ENCODE results near the gene NFASC.

DNA sequence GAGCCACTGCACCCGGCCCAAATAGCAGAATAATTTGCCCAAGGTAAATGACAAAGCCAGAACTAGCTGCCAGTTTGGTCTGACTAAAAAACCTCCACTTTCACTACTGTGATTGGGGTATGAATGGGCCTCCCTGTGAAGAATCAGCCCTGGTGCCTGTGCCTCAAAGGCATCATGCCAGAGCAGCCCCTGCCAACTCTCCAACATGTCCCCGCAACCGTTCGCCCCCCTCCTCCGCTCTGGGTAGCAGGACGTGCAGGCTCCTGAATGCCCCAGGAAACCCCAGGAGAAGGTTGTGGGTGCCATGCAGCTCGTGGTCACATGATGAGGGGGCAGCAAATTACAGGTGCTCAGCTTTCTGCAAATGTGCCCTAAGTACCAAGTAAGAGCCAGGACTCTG is 157.7 kb downstream of the NFASC start:
- TF ChIP-seq, protein P1, sequence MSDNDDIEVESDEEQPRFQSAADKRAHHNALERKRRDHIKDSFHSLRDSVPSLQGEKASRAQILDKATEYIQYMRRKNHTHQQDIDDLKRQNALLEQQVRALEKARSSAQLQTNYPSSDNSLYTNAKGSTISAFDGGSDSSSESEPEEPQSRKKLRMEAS (IDR thresholded peaks at IDR 0.05): no peak
- TF ChIP-seq, protein P2, sequence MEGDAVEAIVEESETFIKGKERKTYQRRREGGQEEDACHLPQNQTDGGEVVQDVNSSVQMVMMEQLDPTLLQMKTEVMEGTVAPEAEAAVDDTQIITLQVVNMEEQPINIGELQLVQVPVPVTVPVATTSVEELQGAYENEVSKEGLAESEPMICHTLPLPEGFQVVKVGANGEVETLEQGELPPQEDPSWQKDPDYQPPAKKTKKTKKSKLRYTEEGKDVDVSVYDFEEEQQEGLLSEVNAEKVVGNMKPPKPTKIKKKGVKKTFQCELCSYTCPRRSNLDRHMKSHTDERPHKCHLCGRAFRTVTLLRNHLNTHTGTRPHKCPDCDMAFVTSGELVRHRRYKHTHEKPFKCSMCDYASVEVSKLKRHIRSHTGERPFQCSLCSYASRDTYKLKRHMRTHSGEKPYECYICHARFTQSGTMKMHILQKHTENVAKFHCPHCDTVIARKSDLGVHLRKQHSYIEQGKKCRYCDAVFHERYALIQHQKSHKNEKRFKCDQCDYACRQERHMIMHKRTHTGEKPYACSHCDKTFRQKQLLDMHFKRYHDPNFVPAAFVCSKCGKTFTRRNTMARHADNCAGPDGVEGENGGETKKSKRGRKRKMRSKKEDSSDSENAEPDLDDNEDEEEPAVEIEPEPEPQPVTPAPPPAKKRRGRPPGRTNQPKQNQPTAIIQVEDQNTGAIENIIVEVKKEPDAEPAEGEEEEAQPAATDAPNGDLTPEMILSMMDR (IDR thresholded peaks at IDR 0.05; ENCODE audit: low read depth, low read length, missing input control): no peak
- TF ChIP-seq YY1 (IDR thresholded peaks at IDR 0.05) (no peak), JUND (IDR thresholded peaks at IDR 0.05) (no peak), REST (IDR thresholded peaks at IDR 0.05) (no peak)
